DOHH2 (cell line): ENCODE data around the gene ROBO2.

Experiments
- H3F3A ChIP-seq: fragments of 200-600 bp; sonication (generic), shearing (Covaris generic); 2 replicates; pipeline ENCODE4 v1.6.0; 2016; ENCODE audit warnings: antibody characterized with exemption, mild to moderate bottlenecking; ENCODE audit not compliant: control insufficient read depth, insufficient read depth
- H3K27ac ChIP-seq: fragments of 200-600 bp; sonication (generic); 2 replicates; pipeline ENCODE4 v1.5.1; 2014; ENCODE audit warnings: low read depth, mild to moderate bottlenecking, low read length, moderate library complexity
- H3K27me3 ChIP-seq: fragments of 200-600 bp; sonication (generic); 2 replicates; pipeline ENCODE4 v1.6.1; 2014; ENCODE audit warnings: mild to moderate bottlenecking, low read length, mixed read lengths; ENCODE audit not compliant: control insufficient read depth
- H3K36me3 ChIP-seq: fragments of 200-600 bp; sonication (generic); 2 replicates; pipeline ENCODE4 v1.6.1; 2014; ENCODE audit warnings: mild to moderate bottlenecking, low read length, moderate library complexity, mixed read lengths; ENCODE audit not compliant: control insufficient read depth
- H3K4me1 ChIP-seq: fragments of 200-600 bp; sonication (generic); 2 replicates; pipeline ENCODE4 v1.6.1; 2014; ENCODE audit warnings: mild to moderate bottlenecking, low read length, mixed read lengths; ENCODE audit not compliant: control insufficient read depth
- H3K4me2 ChIP-seq: fragments of 200-600 bp; sonication (generic); 2 replicates; pipeline ENCODE4 v1.6.0; 2014; ENCODE audit warnings: mild to moderate bottlenecking, low read length, moderate library complexity
- H3K4me3 ChIP-seq: fragments of 200-600 bp; sonication (generic); 2 replicates; pipeline ENCODE4 v1.5.1; 2014; ENCODE audit warnings: mild to moderate bottlenecking, low read length, mixed read lengths
- H3K79me2 ChIP-seq: fragments of 200-600 bp; sonication (generic); 2 replicates; pipeline ENCODE4 v1.6.1; 2014; ENCODE audit warnings: mild to moderate bottlenecking, low read length, mixed read lengths; ENCODE audit not compliant: control insufficient read depth
- H3K9me2 ChIP-seq: fragments of 200-600 bp; sonication (generic); replicated peaks from 2 replicates; pipeline ENCODE4 v1.6.1; 2014; ENCODE audit warnings: mild to moderate bottlenecking, low read length, mixed read lengths; ENCODE audit not compliant: control insufficient read depth
- H3K9me3 ChIP-seq: fragments of 200-600 bp; sonication (generic); 2 replicates; pipeline ENCODE4 v1.6.1; 2014; ENCODE audit warnings: antibody characterized with exemption, low read length, mixed read lengths; ENCODE audit not compliant: control insufficient read depth, insufficient read depth
- H4K20me1 ChIP-seq: fragments of 200-600 bp; sonication (generic); 2 replicates; pipeline ENCODE4 v1.6.0; 2014; ENCODE audit warnings: low read depth, mild to moderate bottlenecking, antibody characterized with exemption, low read length, moderate library complexity; ENCODE audit not compliant: control insufficient read depth, insufficient read depth
- CTCF ChIP-seq: fragments of 200-600 bp; sonication (generic); IDR thresholded peaks from one replicate; pipeline ENCODE4 v1.5.1; 2014; ENCODE audit warnings: antibody characterized with exemption, mild to moderate bottlenecking, low read depth, low read length; ENCODE audit not compliant: poor library complexity, severe bottlenecking
- EZH2phosphoT487 ChIP-seq: fragments of 200-600 bp; sonication (generic); IDR thresholded peaks from 2 replicates; pipeline ENCODE4 v1.6.1; 2017; ENCODE audit warnings: borderline replicate concordance, mild to moderate bottlenecking, antibody characterized with exemption, low read length, moderate library complexity, mixed read lengths

The ROBO2 gene

GRCh38 chr3:77309460-77309859, 269.6 kb downstream of the ROBO2 start:
- Histone ChIP-seq H3K9me2 (no peaks in the 10 kb centered on the region), H3K27ac (no peak overlapping the region), H3K36me3 (no peaks in the 10 kb centered on the region), H3K27me3 (no peaks in the 10 kb centered on the region), H3K4me2 (no peak overlapping the region), H3K4me3 (no peak overlapping the region), H3K4me1 (no peaks in the 10 kb centered on the region), H4K20me1 (no peaks in the 10 kb centered on the region), H3F3A (no peaks in the 10 kb centered on the region), H3K9me3 (no peaks in the 10 kb centered on the region), H3K79me2 (no peaks in the 10 kb centered on the region)
- TF ChIP-seq EZH2phosphoT487 = no peak
- TF ChIP-seq CTCF = no peak

GRCh38 chr3:77313843-77314242, 273.9 kb downstream of the ROBO2 start:
- Histone ChIP-seq H3K27ac (no peak overlapping the region), H3K9me2 (no peaks in the 10 kb centered on the region), H3K4me2 (no peak overlapping the region), H3K9me3 (no peaks in the 10 kb centered on the region), H3K79me2 (no peaks in the 10 kb centered on the region), H3K27me3 (no peaks in the 10 kb centered on the region), H3K4me1 (no peaks in the 10 kb centered on the region), H3K4me3 (no peak overlapping the region), H4K20me1 (no peaks in the 10 kb centered on the region), H3K36me3 (no peaks in the 10 kb centered on the region), H3F3A (no peaks in the 10 kb centered on the region)
- TF ChIP-seq EZH2phosphoT487 = no peak
- no peak for TF ChIP-seq CTCF

- no peak for TF ChIP-seq EZH2phosphoT487
- TF ChIP-seq CTCF = peak; percentile 22
- Histone ChIP-seq H3K27ac (no peak overlapping the region), H3K4me3 (no peak overlapping the region), H3K36me3 (no peaks in the 10 kb centered on the region), H3K9me3 (no peaks in the 10 kb centered on the region), H3K9me2 (no peaks in the 10 kb centered on the region), H3K27me3 (no peaks in the 10 kb centered on the region), H3K4me2 (no peak overlapping the region), H4K20me1 (no peaks in the 10 kb centered on the region), H3F3A (no peaks in the 10 kb centered on the region), H3K79me2 (no peaks in the 10 kb centered on the region), H3K4me1 (no peaks in the 10 kb centered on the region)
These were observed 279.8 kb downstream of the ROBO2 start for GRCh38 chr3:77319711-77320110.

- TF ChIP-seq CTCF (no peak), EZH2phosphoT487 (no peak)
- no peaks in the 10 kb centered on the region for H3K9me3 ChIP-seq
- H3K4me1 ChIP-seq = no peaks in the 10 kb centered on the region
- H3F3A ChIP-seq = no peaks in the 10 kb centered on the region
- no peaks in the 10 kb centered on the region for H3K36me3 ChIP-seq
- H3K4me2 ChIP-seq = no peak overlapping the region
- H3K27me3 ChIP-seq = no peaks in the 10 kb centered on the region
- no peak overlapping the region for H3K27ac ChIP-seq
- no peak overlapping the region for H3K4me3 ChIP-seq
- no peaks in the 10 kb centered on the region for H4K20me1 ChIP-seq
- no peaks in the 10 kb centered on the region for H3K9me2 ChIP-seq
- H3K79me2 ChIP-seq = no peaks in the 10 kb centered on the region
These were observed 280.6 kb downstream of the ROBO2 start for GRCh38 chr3:77320514-77320913.
